HG03280 (cell line): ENCODE results near the gene DGKD.

ENCODE experiments used
- ATAC-seq: cut with Tn5 transposase; IDR thresholded peaks from one replicate; pipeline ENCODE4 v1.9.1; 2021; ENCODE audit warnings: mild to moderate bottlenecking, moderate library complexity; ENCODE audit not compliant: unreplicated experiment

DGKD gene

DNA sequence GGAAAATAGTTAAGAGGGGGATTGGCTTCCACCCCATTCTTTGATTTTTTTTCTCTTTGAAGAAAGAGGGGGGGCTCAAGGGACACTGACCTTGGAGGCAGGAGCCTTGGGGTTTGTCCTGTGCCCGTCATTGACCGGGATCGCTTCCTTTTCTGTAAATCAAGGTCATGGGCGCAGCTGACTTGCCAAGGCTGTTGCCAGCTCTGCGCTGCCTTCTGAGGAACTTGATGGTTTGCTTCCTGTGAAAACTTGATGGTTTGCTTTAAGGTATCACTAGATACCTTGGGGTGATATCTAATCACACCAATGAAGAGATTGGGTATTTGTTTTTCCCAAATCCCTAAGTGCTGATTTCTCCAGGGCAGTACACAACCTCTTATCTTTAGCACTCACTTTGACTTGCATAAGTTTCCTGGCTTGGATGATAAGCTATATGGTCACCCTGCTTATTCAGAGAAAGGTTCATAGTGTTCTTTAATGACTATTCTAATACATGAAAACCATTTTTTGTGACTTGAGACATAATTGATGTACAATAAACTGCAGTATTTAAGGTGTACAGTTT is 56.0 kb downstream of the DGKD start:
- no peak for ATAC-seq

DNA sequence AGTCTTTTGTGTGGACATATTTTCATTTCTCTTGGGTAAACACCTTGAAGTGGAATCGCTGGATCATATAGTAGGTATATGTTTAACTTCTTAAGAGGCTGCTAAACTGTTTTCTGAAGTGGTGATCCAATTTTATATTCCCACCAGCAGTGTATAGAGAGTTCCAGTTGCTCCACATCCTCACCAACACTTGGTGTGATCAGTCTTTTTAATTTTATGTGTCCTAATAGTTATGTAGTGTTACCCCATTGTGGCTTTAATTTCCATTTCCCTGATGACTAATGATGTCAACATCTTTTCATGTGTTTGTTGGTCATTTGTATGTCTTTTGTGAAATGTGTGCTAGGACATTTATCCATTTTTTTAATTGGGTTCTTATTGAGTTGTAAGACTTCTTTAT is 56.9 kb downstream of the DGKD start:
- ATAC-seq: no peak

GRCh38 chr2:233412405-233412804 is 58.1 kb downstream of the DGKD start:
- no peak for ATAC-seq

DNA sequence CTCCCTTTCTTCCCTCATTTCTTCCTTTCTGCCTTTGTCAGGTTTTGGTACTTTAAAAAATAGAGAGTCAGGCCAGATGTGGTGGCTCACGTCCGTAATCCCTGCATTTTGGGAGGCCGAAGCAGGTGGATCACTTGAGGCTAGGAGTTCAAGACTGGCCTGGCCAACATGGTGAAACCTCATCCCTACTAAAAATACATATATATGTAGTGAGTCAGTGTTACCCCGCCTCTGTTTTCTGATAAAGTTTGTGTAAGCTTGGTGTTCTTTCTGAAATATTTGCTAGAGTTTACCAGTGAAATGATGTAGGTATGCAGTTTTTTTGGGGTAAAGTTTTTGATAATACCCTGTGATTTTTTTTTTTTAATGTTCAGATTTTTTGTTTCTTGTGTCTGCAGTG is 58.8 kb downstream of the DGKD start:
- ATAC-seq: no peak

GRCh38 chr2:233413559-233414272 is 59.4 kb downstream of the DGKD start:
- ATAC-seq: no peak

DNA sequence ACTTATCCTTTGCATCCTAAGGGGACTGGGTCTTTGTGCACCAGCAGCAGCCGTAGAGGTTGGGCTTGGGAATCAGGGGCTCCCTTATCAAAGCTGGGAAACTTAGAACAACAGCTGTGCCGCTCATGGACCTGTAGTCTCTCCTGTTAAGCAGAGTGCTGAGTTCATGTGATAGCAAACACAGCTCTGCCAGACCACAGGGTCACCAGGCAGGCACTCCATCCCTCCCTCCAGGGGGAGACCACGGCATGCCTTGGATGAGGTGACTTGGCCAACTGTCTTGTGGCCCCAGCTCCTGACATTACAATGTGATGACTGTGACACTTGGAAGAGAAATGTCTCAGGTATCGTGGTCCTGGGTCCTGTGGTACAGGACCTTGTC is 60.0 kb downstream of the DGKD start:
- ATAC-seq: no peak

DNA sequence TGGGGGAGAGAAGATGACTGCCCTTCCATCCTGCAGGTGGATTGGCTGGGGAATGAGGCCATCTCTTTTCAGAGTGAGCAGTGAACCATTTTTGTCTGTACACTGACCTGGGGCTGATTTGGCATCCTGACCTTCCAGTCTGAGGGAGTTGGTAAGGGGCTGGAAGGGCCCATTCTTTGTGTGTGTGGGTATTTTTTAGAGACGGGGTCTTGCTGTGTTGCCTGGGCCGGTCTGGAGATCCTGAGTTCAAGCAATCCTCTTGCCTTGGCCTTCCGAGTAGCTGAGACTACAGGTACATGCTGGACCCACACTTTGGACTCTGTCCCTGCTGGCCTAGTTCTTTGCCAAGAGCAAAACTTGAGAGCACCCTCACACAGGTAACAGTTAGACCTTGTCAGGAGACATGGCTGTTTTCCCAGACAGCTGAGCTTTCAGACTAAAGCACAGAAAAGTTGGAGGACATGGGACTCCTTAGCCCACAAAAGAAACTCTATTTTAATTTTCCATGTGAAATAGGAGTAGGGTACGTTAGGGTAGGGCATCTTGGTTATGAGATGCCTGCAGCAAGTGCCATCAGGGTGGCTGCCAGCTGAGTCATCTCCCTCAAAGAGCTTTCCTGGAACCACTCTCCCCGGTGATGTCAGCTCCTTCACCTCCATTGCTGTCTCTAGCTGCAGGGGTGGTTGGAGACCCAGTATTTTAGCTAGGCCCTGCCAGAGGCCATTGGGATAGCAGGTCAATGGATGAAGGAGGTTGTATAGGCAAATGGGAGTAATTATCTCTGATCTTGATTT is 60.7 kb downstream of the DGKD start:
- ATAC-seq: no peak

- no peak for ATAC-seq
These were observed 61.9 kb downstream of the DGKD start for GRCh38 chr2:233416199-233416598.

GRCh38 chr2:233416706-233417105 is 62.4 kb downstream of the DGKD start:
- no peak for ATAC-seq

DNA sequence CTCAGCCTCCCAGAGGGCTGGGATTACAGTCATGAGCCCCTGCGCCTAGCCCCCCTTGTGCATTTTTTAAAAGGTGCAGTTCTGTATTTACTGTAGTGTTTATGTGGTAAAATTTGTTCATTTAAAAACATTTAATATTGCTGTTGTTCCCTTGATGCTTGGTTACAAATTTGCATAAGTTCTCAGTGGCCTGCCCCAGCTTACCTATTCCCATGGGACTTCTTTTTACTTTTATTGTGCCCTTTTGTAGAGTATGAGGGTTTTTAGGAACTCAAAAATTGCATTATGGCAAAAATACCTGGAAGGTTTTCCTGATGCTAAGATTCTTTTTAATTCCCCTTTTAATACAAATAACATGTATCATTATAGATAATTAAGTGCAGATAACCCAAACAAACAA is 63.0 kb downstream of the DGKD start:
- no peak for ATAC-seq

DNA sequence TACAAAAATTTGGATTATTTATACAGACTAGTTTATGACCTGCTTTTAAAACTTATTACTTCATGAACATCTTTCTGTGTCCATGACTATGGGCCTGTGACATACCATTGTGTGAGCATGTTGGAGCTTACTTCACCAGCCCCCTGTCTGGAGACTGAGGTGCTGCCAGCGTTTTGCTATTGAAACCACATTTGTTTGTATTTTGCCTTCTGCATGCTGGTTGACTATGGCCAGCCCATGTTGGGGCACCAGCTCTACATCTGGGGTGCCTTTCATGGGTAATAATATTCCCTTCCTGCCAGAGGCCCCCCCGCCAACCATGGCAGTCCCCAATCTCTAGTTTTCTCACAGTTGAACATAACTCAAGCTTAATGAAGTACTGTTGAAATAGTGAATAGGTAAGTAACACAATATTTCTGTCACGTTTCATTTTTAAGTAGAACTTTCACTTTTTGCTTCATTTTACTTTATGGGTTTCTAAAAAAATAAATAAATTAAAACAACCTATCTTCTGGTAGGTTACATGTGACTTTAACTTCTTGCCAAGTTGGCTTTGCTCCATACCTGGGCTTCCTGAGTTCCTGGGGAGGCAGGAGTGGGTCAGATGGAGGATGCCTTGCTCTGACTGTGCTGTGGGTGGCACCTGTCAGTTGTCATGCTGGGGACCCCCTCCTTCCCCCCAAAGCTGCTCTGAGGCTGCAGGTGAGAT is 63.9 kb downstream of the DGKD start:
- no peak for ATAC-seq

GRCh38 chr2:233418761-233419546 is 64.7 kb downstream of the DGKD start:
- ATAC-seq: peak; percentile 56

DNA sequence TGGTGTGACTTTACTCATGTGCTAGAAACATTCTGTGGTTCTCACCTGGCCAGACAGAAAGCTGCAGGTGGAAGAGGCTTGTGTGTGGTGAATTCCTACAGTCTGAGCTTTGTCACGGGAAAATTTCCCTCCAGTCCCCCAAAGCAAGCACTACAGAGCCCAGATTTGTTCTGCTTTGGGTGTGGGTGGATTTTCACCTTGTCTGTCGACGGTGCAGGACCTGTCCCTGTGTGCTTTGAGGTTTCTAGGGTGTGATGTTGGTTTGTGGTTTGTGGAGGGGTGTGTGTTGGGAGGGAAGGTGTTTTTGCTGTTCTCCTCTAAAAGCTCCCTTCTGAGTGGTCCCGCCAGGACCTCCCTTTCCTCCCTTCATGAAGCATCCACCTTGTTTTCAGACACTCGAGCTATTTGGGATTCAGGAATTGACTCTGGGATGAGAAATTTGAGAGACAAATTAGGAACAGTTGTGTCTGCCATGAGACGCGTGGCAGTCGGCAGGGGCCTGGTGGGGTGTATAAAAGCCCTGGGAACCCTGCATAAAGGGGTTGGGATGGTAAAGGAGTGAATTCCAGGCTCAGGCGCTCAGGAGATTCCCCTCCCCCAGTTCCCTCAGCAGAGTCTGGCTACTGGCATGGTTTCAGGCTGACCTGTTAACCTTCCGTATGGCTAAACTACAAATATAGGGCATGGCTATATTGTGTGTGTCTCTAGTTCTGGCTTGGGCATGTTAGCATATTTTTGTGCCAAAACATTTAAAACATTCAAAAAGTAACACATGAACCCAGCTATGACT is 65.5 kb downstream of the DGKD start:
- ATAC-seq: no peak

GRCh38 chr2:233421091-233421816 is 67.0 kb downstream of the DGKD start:
- ATAC-seq: no peak

DNA sequence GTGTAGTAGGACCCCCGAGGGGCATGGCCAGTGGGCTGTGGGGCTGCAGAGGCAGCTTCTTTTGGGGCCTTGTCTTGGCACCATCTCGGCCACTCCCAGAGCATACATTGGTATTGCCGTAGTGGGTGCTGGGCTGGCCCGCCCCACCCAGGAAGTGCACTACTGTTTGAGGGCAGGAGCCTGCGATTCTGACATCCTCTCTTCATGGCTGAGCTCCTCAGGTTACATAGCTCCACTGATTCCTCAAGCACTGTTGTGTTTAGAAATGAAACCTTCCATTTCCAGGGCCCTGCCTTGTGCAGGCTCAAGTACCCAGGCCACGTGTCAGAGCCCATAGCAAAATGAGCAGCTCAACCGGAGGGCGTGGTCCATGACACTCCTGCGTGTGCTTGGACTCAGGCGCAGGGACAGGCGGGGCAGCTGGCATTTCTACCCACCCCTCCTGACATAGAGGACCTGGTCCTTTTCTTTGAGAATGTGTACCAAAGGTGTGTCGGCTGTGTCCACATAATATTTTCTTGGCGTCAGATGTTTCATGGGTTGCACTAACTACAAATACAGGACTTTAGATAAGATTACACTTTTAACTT is 67.9 kb downstream of the DGKD start:
- peak; percentile 40 for ATAC-seq

- no peak for ATAC-seq
These were observed 68.6 kb downstream of the DGKD start for GRCh38 chr2:233422649-233423551.

GRCh38 chr2:233423552-233423860 is 69.2 kb downstream of the DGKD start:
- ATAC-seq: no peak
